Measurements from ENCODE around the gene JAML.

GRCh38 chr11:118213201-118213600 is 11.6 kb downstream of the JAML start:
- no peak for TF ChIP-seq CTCF (IDR thresholded peaks at IDR 0.05)
- no peak for TF ChIP-seq POLR2A (IDR thresholded peaks at IDR 0.05)
- TF ChIP-seq POLR2AphosphoS5 (IDR thresholded peaks at IDR 0.05), result no peak

All from breast epithelium (tissue), 3 donors.